T-helper 9 cell (primary cell): ENCODE results near the gene SPG21.

Experiments
- DNase-seq: peaks from one replicate; pipeline ENCODE4 v3.0.0-alpha.2; 2020

SPG21 gene

DNA sequence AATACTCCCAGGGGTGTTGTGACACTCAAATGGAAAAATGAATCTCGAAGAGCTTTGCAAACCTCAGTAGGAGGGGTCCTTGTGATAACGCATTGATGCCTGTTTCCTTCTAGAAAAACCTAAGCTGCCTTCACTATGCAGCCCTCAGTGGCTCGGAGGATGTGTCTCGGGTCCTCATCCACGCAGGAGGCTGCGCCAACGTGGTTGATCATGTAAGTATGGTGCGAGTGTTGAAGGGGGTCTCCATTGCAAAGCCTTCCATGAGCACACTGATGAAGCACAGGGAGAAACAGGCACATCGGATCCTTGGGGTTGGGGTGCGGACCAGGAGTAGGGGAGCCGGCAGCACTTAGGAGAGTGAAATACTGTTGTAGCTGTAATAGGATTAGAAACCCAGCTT, 55.7 kb downstream of the SPG21 start:
- DNase-seq: no peak

DNA sequence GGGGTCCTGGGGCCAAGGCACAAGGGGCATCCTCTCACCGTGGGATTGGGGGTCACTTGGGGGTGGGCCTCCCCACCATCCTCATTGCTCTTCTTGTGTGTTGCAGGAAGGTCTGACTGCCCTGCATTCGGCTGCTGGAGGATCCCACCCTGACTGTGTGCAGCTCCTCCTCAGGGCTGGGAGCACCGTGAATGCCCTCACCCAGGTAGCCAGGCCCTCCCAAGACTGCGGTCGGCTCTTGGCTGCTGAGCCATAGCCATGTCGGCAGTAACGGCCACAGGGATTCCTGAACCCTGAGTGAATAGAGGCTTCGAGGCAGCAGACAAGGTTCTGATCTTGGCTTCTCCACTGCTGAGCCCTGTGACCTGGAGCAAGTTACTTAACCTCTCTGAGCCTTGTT, 58.3 kb downstream of the SPG21 start:
- no peak for DNase-seq

DNA sequence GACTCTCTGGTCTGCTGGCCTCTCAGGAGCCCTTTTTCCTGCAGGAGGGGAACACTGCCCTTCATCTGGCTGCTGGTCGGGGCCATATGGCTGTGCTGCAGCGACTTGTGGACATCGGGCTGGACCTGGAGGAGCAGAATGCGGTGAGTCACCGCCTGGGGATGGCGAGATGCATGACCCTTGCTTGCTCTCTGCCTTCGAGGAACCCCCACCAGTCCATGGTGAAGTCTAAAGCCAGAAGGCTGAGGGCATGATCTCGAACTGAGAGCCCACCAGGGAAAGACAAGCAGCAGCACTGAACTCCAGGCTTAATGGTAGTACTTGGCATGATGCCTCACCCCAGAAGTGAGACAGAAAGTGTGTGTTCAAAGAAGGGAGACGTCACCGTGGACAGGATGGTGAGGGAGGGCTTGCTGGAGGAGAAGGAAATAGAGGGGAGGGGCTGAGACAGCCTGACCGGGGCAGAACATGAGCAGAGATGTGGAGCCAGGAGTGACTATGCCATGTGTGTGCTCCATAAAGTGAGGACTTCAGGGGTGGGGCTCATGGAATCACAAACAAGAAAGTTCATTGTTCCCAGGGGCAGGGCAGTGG, 58.8 kb downstream of the SPG21 start:
- DNase-seq: no peak

DNA sequence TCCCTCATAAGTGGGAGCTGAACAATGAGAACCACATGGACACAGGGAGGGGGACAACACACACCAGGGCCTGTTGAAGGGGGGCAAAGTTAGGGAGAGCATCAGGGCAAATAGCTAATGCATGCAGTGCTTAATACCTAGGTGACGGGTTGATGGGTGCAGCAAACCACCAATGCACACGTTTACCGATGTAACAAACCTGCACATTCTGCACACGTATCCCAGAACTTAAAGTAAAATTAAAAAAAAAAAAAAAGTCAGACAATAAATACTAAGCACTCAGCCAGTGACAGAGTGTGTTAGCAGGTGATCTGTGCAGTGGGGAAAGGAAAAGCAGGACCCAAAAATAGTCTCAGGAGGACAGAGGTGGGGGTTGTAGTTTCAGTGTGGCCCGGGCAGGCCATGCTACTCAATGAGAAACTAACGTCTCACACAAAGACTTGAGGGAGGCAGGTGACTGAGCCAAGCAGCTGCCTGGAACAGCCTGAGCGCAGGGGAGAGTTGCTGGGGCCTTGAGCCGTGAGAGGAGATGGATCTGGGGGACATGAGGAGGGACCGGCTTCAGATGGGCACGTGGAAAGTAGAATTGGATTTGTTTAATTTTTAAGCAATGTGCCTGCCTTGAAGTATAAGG, 59.6 kb downstream of the SPG21 start:
- no peak for DNase-seq

DNA sequence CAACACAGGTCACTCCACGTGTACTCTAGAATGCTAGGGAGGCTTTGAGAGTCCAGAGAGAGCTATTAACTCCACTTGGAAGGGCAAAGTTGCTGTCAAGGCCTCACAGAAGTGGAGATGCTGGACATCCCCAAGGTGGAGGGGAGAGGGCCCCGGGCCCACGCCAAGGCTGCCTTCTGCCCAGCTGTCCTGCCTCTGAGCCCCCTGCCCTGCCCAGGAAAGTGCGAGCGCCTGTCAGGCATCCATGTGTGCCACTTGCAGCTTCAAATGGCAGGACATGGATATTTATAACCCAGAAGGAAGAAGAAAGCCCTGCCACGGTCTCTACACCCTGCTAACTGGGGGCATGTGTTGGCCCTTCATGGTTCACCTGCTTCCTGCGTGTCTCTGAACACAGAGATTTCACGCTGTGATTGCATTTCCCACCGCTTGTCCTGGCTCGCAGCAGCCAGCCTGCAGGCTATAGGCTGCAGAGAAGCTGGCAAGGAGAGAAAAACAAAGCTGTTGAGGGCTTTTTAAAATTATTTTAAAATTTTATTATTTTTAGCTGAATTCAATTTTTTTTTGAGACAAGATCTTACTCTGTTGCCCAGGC, 61.0 kb downstream of the SPG21 start:
- no peak for DNase-seq

DNA sequence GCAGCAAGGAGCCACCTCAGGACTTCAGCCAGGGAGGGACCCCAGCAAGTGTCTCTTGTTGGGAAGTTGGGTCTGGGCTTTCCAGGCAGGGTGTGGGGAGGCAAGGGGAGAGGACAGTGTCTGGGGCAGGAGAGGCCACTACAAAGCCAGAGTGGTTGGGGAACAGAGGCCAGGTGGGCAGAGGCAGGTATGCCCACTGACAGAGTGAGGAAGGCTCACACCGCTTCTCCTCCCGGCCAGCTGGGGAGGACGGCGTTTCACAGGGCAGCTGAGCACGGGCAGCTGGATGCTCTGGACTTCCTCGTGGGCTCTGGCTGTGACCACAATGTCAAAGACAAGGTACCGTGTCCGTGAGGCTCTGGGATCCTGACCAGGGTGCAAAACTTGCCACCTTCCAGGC, 63.1 kb downstream of the SPG21 start:
- DNase-seq: no peak

DNA sequence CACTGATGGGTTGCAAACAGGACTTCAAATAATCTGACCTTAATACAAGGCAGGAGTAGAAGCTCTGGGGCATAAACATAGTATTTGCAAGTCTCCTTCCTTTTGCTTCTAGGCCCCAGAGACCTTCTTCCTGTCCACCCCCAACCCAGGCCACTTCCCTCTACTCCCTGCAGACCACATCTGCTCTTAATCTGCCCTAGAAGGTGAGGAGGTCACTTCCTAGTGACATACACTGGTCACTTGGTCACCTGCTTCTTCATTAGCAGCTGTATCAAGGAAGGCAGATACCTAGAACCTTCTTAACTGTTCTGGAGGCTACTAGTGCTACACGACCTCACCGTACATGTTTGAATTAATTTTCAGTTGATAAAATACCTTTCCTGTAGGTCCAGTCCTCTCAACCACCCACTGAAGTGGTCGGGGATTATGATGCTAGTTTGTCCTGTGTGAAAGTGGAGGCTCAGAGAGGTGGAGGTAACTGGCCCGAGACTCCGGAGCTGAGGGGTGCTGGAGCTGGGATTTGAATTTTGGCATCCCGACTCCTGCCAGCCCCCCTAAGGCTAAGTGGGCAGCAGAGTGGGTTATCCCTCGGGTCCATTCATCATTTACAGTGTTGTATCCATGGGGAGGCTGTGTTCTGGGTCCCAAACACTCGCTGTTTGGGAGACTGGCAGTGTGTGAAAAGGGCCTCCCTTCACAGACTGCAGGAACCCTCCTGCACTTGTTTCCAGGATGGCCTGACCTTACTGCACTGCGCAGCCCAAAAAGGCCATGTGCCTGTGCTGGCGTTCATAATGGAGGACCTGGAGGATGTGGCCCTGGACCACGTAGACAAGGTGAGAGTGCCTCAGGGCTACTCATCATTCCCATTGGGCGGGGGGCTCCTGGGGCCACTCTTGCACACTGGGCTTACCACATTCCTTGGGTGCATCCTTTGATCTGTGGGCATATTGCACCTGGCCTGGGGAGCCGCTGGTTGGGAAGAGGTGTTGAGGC, 64.1 kb downstream of the SPG21 start:
- no peak for DNase-seq

DNA sequence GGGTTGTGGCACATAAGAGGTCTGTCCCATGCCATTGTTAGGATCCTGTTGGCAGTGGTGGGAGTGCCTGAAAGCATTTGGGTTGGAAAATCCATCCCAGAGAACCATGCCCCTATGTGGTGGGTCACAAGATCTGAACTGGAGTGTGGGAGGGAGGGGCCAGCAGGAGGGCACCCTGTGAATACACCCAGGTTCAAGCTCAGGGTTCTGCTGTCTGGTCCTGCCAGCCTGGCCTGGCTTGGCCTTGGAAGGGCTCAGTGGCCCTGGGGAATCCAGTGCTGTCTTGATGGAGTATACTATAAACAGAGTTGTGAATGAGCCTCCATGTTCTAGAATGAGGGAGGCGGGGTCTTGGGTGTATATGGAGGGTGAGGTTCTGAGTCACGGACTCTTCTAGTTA, 66.2 kb downstream of the SPG21 start:
- DNase-seq: no peak

DNA sequence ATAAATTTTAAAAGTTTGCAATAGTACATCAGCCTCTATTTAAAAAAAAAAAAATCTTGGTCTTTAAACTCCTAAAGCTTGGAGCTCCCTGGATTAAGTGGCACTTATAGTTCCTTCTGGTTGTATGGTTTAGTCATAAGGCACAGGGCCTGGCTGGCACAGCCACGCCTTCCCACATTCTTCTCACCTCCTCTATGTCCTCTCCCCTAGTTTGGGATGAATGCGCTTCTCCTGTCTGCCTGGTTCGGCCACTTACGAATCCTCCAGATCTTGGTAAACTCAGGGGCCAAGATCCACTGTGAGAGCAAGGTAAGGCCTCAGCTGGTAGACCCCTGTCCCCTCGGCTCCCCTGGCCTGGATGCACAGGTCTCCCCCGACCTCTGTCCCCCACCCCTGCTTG, 68.0 kb downstream of the SPG21 start:
- DNase-seq: no peak

DNA sequence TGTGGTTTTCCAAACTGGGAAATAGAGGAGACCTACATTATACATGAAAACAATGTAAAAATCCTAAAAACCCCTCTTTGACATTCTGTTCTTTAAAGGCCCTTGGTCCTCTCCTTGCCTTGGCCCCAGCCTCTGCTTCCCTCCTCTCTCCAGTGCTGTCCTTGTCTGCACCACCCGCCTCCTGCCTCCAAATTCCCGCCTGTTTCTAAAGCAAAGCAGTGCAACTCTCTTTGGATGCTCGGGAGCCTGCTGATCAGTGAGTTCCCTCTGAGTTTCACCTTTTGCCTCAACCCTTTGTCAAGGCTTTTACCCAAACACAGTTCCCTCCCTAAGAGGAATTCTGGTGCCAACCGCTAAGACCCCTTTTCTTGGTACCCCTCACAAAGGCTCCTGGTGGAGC, 70.0 kb downstream of the SPG21 start:
- no peak for DNase-seq

DNA sequence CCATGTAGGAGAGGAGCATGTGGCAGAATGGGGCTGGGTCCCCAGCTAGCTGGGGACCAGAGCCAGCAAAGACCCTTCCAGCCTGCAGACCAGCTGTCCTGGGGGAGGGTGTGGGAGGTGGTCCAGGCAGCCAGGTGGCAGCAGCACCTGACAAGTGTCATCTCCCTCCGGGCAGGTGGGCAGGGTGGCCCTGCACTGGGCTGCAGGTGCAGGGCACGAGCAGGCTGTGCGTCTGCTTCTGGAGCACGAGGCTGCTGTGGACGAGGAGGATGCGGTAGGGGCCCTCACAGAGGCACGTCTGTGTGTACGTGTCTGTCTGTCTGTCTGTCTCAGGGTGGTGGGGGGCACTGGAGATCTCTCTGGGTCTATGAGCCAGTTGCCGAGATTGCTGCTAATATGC, 72.5 kb downstream of the SPG21 start:
- no peak for DNase-seq

DNA sequence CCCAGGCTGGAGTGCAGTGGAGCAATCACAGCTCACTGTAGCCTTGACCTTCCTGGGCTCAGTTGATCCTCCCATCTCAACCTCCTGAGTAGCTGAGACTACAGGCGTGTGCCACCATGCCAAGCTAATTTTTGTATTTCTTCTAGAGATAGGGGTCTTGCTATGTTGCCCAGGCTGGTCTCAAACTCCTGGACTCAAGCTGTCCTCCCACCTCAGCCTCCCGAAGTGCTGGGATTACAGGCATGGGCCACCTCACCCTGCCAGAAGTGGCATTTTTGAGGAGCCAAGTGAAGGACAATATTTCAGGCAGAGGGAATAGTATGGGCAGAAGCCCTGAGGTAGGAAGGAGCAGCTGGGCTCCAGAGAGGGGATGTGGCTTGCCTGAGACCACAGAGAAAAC, 73.3 kb downstream of the SPG21 start:
- DNase-seq: no peak

DNA sequence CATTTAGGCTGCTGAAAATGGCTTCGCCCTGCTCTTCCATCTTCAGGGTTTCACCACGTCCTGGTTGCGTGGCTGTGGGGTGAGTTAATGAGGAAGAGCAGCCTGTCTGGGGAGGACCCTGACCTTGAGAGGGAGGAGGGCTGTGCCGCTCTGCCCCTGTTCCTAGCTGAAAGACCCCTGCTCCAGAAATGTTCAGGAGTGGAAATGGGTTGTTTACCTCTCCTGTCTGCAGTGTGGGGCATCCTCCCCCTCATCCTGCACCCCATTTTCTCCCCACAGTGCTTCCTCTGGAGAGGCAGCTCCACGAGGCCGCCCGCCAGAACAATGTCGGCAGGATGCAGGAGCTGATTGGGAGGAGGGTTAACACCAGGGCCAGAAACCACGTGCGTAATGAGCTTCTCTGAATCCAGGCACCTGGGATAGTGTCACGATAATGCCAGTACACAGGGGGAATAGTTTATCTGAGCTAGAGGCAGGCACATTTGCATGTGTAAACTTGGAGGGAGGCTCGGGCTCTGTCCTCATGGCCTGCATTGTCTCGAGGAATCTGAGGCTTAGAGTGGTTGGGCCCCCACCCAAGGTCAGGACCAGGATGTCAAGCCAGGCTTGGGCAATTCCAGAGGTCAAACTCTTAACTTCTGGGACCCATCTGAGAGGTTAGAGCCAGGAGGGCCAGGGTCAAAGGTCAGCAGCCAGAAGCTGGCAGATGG, 74.0 kb downstream of the SPG21 start:
- DNase-seq: no peak
